H1 (cell line): ENCODE results near the gene GPR141. TPM values are rescaled to one million over a fixed set of nuclear protein-coding genes. Genes with fewer than 3 reads are reported as not detected.
A peak's percentile ranks its signal among the peaks of the same experiment; 100 is the strongest.

ENCODE experiments used
- CTCF ChIA-PET: fragments of 300-600 bp; sonication (Branson Sonifier 250); formaldehyde crosslinking; loops from one replicate; lab custom pipeline; 2021; ENCODE audit not compliant: partially characterized antibody; lab: Charles Lee
- POLR2A ChIA-PET: fragments of 300-600 bp; sonication (Branson Sonifier 250); formaldehyde crosslinking; loops from one replicate; lab custom pipeline; 2021; ENCODE audit warnings: inconsistent platforms; ENCODE audit not compliant: partially characterized antibody; lab: Charles Lee
- DNase-seq, 2 experiments: peaks; one replicate each; pipeline versions ENCODE4 v3.0.0 to v3.0.0-alpha.2; 2010 to 2022; ENCODE audit warnings: low spot score in 2 of 2, low read depth in 1 of 2, mixed read lengths in 1 of 2
- FAIRE-seq: peaks from 2 replicates; lab custom pipeline; 2011; peaks lifted over from hg19 to GRCh38; lab: Jason Lieb, UNC
- H2AFZ ChIP-seq: 2 replicates; pipeline ENCODE4 v1.8.1; 2012; ENCODE audit warnings: low read length, inconsistent platforms
- H2AK5ac ChIP-seq: 2 replicates; pipeline ENCODE4 v1.6.1; 2013; ENCODE audit warnings: low read depth, low read length
- H2BK120ac ChIP-seq: replicated peaks from 2 replicates; pipeline ENCODE3; 2013; ENCODE audit warnings: low read depth, low read length, inconsistent platforms
- H2BK12ac ChIP-seq: 2 replicates; pipeline ENCODE4 v1.6.1; 2013; ENCODE audit warnings: low read depth, low read length
- H2BK15ac ChIP-seq: 2 replicates; pipeline ENCODE4 v1.6.1; 2013; ENCODE audit warnings: low read length
- H2BK20ac ChIP-seq: 2 replicates; pipeline ENCODE4 v1.6.1; 2013; ENCODE audit warnings: low read length
- H2BK5ac ChIP-seq: 2 replicates; pipeline ENCODE4 v1.6.1; 2013; ENCODE audit warnings: low read depth, low read length
- H3K14ac ChIP-seq: 2 replicates; pipeline ENCODE4 v1.6.1; 2013; ENCODE audit warnings: inconsistent platforms; ENCODE audit not compliant: insufficient read length
- H3K18ac ChIP-seq: 2 replicates; pipeline ENCODE4 v1.6.1; 2013; ENCODE audit warnings: low read length; ENCODE audit errors: extremely low read depth
- H3K23ac ChIP-seq: 2 replicates; pipeline ENCODE4 v1.6.1; 2013; ENCODE audit warnings: inconsistent platforms; ENCODE audit not compliant: insufficient read length
- H3K23me2 ChIP-seq: 2 replicates; pipeline ENCODE4 v1.6.1; 2013; ENCODE audit warnings: low read depth, low read length
- H3K27ac ChIP-seq: 2 replicates; pipeline ENCODE4 v1.6.1; 2011; ENCODE audit warnings: low read depth, low read length, inconsistent platforms
- H3K27me3 ChIP-seq, 4 experiments: replicated peaks in 1 of 4; 1 replicate in 1 of 4; 2 replicates in 3 of 4; pipeline versions ENCODE4 v1.6.1 to v1.8.1; 2011 to 2013; ENCODE audit warnings: low read length in 3 of 4, mild to moderate bottlenecking in 3 of 4, inconsistent platforms in 2 of 4, mixed read lengths in 2 of 4, moderate library complexity in 1 of 4; ENCODE audit not compliant: control insufficient read depth in 3 of 4, insufficient read depth in 3 of 4; ENCODE audit errors: extremely low read depth in 1 of 4
- H3K36me3 ChIP-seq, 4 experiments: 2 replicates each; pipeline versions ENCODE4 v1.6.1 to v1.8.1; 2011 to 2013; ENCODE audit warnings: mild to moderate bottlenecking in 4 of 4, low read length in 3 of 4, moderate library complexity in 2 of 4, control low read depth in 1 of 4, inconsistent platforms in 1 of 4; ENCODE audit not compliant: insufficient read depth in 4 of 4, control insufficient read depth in 2 of 4
- H3K4ac ChIP-seq: replicated peaks from 2 replicates; pipeline ENCODE3; 2013; ENCODE audit warnings: low read length, low read depth, mixed read lengths, inconsistent platforms; ENCODE audit not compliant: insufficient read length
- H3K4me1 ChIP-seq, 4 experiments: replicated peaks in 1 of 4; 1 replicate in 1 of 4; 2 replicates in 3 of 4; pipeline versions ENCODE4 v1.6.1 to v1.8.1; 2011 to 2013; ENCODE audit warnings: low read length in 3 of 4, inconsistent platforms in 2 of 4, mixed read lengths in 1 of 4; ENCODE audit not compliant: insufficient read depth in 4 of 4, control insufficient read depth in 3 of 4
- H3K4me2 ChIP-seq, 2 experiments: 2 replicates each; pipeline versions ENCODE4 v1.6.1 to v1.8.1; 2011 to 2013; ENCODE audit warnings: low read depth in 2 of 2, low read length in 2 of 2, control low read depth in 1 of 2, inconsistent platforms in 1 of 2, mild to moderate bottlenecking in 1 of 2; ENCODE audit not compliant: insufficient read depth in 1 of 2
- H3K4me3 ChIP-seq, 4 experiments: fragments of 200-600, 300-600 bp in 1 of 4; sonication (generic), shearing (Covaris generic), sonication (Bioruptor Twin) in 1 of 4; 2 replicates each; pipeline versions ENCODE4 v1.5.1 to v1.8.1; 2011 to 2016; ENCODE audit warnings: low read length in 4 of 4, low read depth in 3 of 4, control low read depth in 2 of 4, inconsistent platforms in 2 of 4, mild to moderate bottlenecking in 2 of 4, mixed read lengths in 1 of 4, moderate library complexity in 1 of 4; ENCODE audit not compliant: insufficient read depth in 2 of 4; ENCODE audit errors: extremely low read depth in 1 of 4
- H3K56ac ChIP-seq: replicated peaks from 2 replicates; pipeline ENCODE3; 2013; ENCODE audit warnings: low read depth, mild to moderate bottlenecking, mixed read lengths, low read length, inconsistent platforms; ENCODE audit not compliant: insufficient read length
- H3K79me1 ChIP-seq: 2 replicates; pipeline ENCODE4 v1.6.1; 2013; ENCODE audit warnings: low read depth, low read length, control low read depth
- H3K79me2 ChIP-seq, 2 experiments: 2 replicates each; pipeline versions ENCODE4 v1.6.1 to v1.8.1; 2012 to 2013; ENCODE audit warnings: low read length in 2 of 2, mild to moderate bottlenecking in 2 of 2, inconsistent platforms in 1 of 2; ENCODE audit not compliant: insufficient read depth in 2 of 2, control insufficient read depth in 1 of 2
- H3K9ac ChIP-seq, 4 experiments: replicated peaks in 1 of 4; 1 replicate in 1 of 4; 2 replicates in 3 of 4; pipeline versions ENCODE4 v1.6.1 to v1.8.1; 2011 to 2013; ENCODE audit warnings: low read depth in 3 of 4, low read length in 3 of 4, control low read depth in 2 of 4, mild to moderate bottlenecking in 2 of 4, moderate library complexity in 2 of 4, inconsistent platforms in 1 of 4; ENCODE audit errors: extremely low read depth in 1 of 4
- H3K9me3 ChIP-seq, 2 experiments: 2 replicates each; pipeline versions ENCODE4 v1.6.1 to v1.8.1; 2012 to 2013; ENCODE audit warnings: mild to moderate bottlenecking in 2 of 2, moderate library complexity in 2 of 2, control low read depth in 1 of 2, inconsistent platforms in 1 of 2, low read depth in 1 of 2, low read length in 1 of 2, mixed read lengths in 1 of 2; ENCODE audit not compliant: insufficient read depth in 2 of 2
- H4K20me1 ChIP-seq, 2 experiments: replicated peaks in 1 of 2; 2 replicates each; pipeline versions ENCODE3 to v1.8.1; 2011 to 2013; ENCODE audit warnings: inconsistent platforms in 2 of 2, low read length in 2 of 2, mild to moderate bottlenecking in 1 of 2; ENCODE audit not compliant: insufficient read depth in 2 of 2, control insufficient read depth in 1 of 2
- H4K5ac ChIP-seq: 2 replicates; pipeline ENCODE4 v1.6.1; 2013; ENCODE audit warnings: low read length, low read depth, mixed read lengths, inconsistent platforms; ENCODE audit not compliant: insufficient read length
- H4K8ac ChIP-seq: 2 replicates; pipeline ENCODE4 v1.8.0; 2013; ENCODE audit warnings: mild to moderate bottlenecking, moderate library complexity, low read length, inconsistent platforms; ENCODE audit not compliant: insufficient read depth; ENCODE audit errors: extremely low read depth
- H4K91ac ChIP-seq: replicated peaks from 2 replicates; pipeline ENCODE3; 2013; ENCODE audit warnings: low read length, mixed read lengths, inconsistent platforms; ENCODE audit not compliant: insufficient read length
- BACH1 ChIP-seq: IDR thresholded peaks from 2 replicates; pipeline ENCODE4 v1.6.1; 2012; ENCODE audit warnings: low read length, improper control_type of control experiment
- BRCA1 ChIP-seq: IDR thresholded peaks from 2 replicates; pipeline ENCODE4 v1.6.1; 2012; ENCODE audit warnings: low read depth, low read length, improper control_type of control experiment
- CBX5 ChIP-seq: fragments of 300-800, 300-1000 bp; sonication (generic); IDR thresholded peaks from 2 replicates; pipeline ENCODE4 v1.7.1; 2016; ENCODE audit warnings: antibody characterized with exemption, low read length, low read depth
- CEBPB ChIP-seq: IDR thresholded peaks from 2 replicates; pipeline ENCODE4 v1.6.1; 2012; ENCODE audit warnings: low read depth, low read length
- CTCF ChIP-seq, 3 experiments: IDR thresholded peaks; 1 replicate in 2 of 3; 2 replicates in 1 of 3; pipeline versions ENCODE4 v1.5.1 to v1.6.1; 2011; ENCODE audit warnings: low read length in 3 of 3, mild to moderate bottlenecking in 3 of 3, inconsistent platforms in 2 of 3, low read depth in 1 of 3, moderate library complexity in 1 of 3; ENCODE audit not compliant: insufficient read depth in 1 of 3; ENCODE audit errors: control extremely low read depth in 1 of 3
- HDAC2 ChIP-seq, 2 experiments: fragments of 300-600 bp in 1 of 2; sonication (generic) in 1 of 2; IDR thresholded peaks; 2 replicates each; pipeline ENCODE4 v1.6.1; 2011 to 2012; ENCODE audit warnings: low read depth in 2 of 2, low read length in 2 of 2, mild to moderate bottlenecking in 2 of 2, moderate library complexity in 2 of 2, borderline replicate concordance in 1 of 2, inconsistent platforms in 1 of 2
- RAD21 ChIP-seq, 2 experiments: IDR thresholded peaks in 1 of 2; conservative IDR thresholded peaks in 1 of 2; 2 replicates each; pipeline ENCODE4 v1.6.1; 2011; ENCODE audit warnings: low read depth in 2 of 2, low read length in 2 of 2, improper control_type of control experiment in 1 of 2, inconsistent platforms in 1 of 2, mild to moderate bottlenecking in 1 of 2, moderate library complexity in 1 of 2
- RFX5 ChIP-seq: IDR thresholded peaks from 2 replicates; pipeline ENCODE4 v1.6.1; 2011; ENCODE audit warnings: low read depth, low read length, improper control_type of control experiment, borderline replicate concordance
- YY1 ChIP-seq: IDR thresholded peaks from 2 replicates; pipeline ENCODE4 v1.6.1; 2011; ENCODE audit warnings: low read depth, mild to moderate bottlenecking, low read length
- WGBS, 2 experiments: shearing (Covaris generic) in 1 of 2; methylation state at CpG; one replicate each; pipeline versions ENCODE4 v1.1.6 to v1.1.7; 2013 to 2015; ENCODE audit warnings: low lambda C conversion rate in 2 of 2, mixed read lengths in 2 of 2, inconsistent platforms in 1 of 2, low coverage in 1 of 2, missing lambda C conversion rate in 1 of 2; ENCODE audit not compliant: insufficient replicate concordance in 2 of 2, insufficient coverage in 1 of 2, insufficient read length in 1 of 2; ENCODE audit errors: extremely low coverage in 1 of 2, missing lambda C conversion rate in 1 of 2; 5-methylcytosine and 5-hydroxymethylcytosine counted together
- polyA plus RNA-seq, 7 experiments: library from polyadenylated mRNA; depleted of rRNA in 3 of 7; stranded (reverse) in 5 of 7; unstranded in 2 of 7; fragments of >200 nt in 5 of 7; fragments of 200-250 nt in 2 of 7; gene quantifications; 1 replicate in 5 of 7; 2 replicates in 1 of 7; 4 replicates in 1 of 7; pipeline versions ENCODE4 v1.2.1 to v1.2.3, GENCODE V29; 2011 to 2013; ENCODE audit warnings: missing spikeins in 2 of 7, mixed read lengths in 2 of 7
- total RNA-seq: library from RNA; stranded (reverse); fragmentation: NEBNext Ultra II Directional; extraction: Animal tissue kit (Norgen Biotek cat#: 25700); gene quantifications from 2 replicates; pipeline ENCODE4 v1.2.1, GENCODE V29; 2021

Gene GPR141
- total and polyA plus RNA-seq, 2 of the 8 experiments (the other 6 are each of a cell fraction or from before 2014, with no cell fraction given): 0.45 to 1.0 TPM

GRCh38 chr7:37732253-37732652, 48.7 kb downstream of the GPR141 start:
- H2AK5ac ChIP-seq: no peak overlapping the region
- CTCF ChIA-PET: interaction anchor here (0.6 to 3.7 kb wide), 46 partner anchors 8 to 1761 kb away, joined by 3 to 16 read pairs (median 4); partner anchors contain the start of gene ELMO1

More at GRCh38 chr7:37732253-37732652, 48.7 kb downstream of the GPR141 start:
- no peak overlapping the region for H2BK12ac ChIP-seq
- H3K4me3 ChIP-seq: no peak overlapping the region
- H3K23me2 ChIP-seq: no peaks in the 10 kb centered on the region
- H3K18ac ChIP-seq: no peak overlapping the region
- H3K27ac ChIP-seq: no peak overlapping the region
- FAIRE-seq: peak; percentile 89
- peak; percentile 87 to 92 for TF ChIP-seq RAD21 (IDR thresholded peaks at IDR 0.05 in 1 of 2, conservative IDR thresholded peaks at IDR 0.05 in 1 of 2; ENCODE audit: low read depth in 2 of 2, low read length in 2 of 2)
- no peak for TF ChIP-seq YY1
- no peak for TF ChIP-seq BRCA1
- no peak for TF ChIP-seq CBX5
- peak; percentile 61 to 87 (median 83) for TF ChIP-seq CTCF (IDR thresholded peaks at IDR 0.05; ENCODE audit: control extremely low read depth in 1 of 3, insufficient read depth in 1 of 3, low read depth in 1 of 3, low read length in 3 of 3)
- TF ChIP-seq CEBPB: peak; percentile 82; the same call in 1 of the 2 replicates
- TF ChIP-seq BACH1: no peak
- TF ChIP-seq HDAC2 (IDR thresholded peaks at IDR 0.05; ENCODE audit: borderline replicate concordance in 1 of 2, low read depth in 2 of 2, low read length in 2 of 2): no peak
- no peak for TF ChIP-seq RFX5
- TF ChIP-seq, all 59 proteins: peak for 3
- Histone ChIP-seq H3K79me1 (no peaks in the 10 kb centered on the region), H2BK20ac (no peak overlapping the region), H2AFZ (no peak overlapping the region), H3K4me2 (no peak overlapping the region), H3K14ac (no peak overlapping the region), H3K27me3 (no peaks in the 10 kb centered on the region), H3K79me2 (no peaks in the 10 kb centered on the region), H3K4ac (no peak overlapping the region), H3K23ac (no peak overlapping the region), H4K91ac (no peak overlapping the region), H3K9me3 (no peaks in the 10 kb centered on the region), H2BK5ac (no peak overlapping the region), H4K20me1 (no peaks in the 10 kb centered on the region), H2BK120ac (no peak overlapping the region), H4K5ac (no peak overlapping the region), H3K36me3 (no peaks in the 10 kb centered on the region), H3K4me1 (no peaks in the 10 kb centered on the region), H2BK15ac (no peak overlapping the region), H4K8ac (no peak overlapping the region), H3K9ac (no peak overlapping the region), H3K56ac (no peak overlapping the region)
- WGBS, 2 experiments: 14% methylated on average over 3 of the region's 3 CpGs; no CpG with 5 or more reads in 1 of the 2 experiments
- peak; percentile 21 to 80 for DNase-seq
- POLR2A ChIA-PET: no interaction called here
